Liver (tissue), 9 donors: ENCODE results near the gene DCAF8. TPM values are rescaled to one million over a fixed set of nuclear protein-coding genes. Genes with fewer than 3 reads are reported as not detected.

Experiments used
- DNase-seq: peaks from one replicate; pipeline ENCODE4 v3.0.0-alpha.2; 2017; ENCODE audit warnings: low spot score
- H3K27ac ChIP-seq, 2 donors: one replicate each; pipeline ENCODE4 v1.7.0; 2013; ENCODE audit warnings: inconsistent platforms in 2 of 2, low read length in 2 of 2, control low read depth in 1 of 2, low read depth in 1 of 2, mild to moderate bottlenecking in 1 of 2
- H3K27me3 ChIP-seq, 4 donors: one replicate each; pipeline versions ENCODE4 v1.6.1 to v1.7.0; 2013; ENCODE audit warnings: low read length in 3 of 4, inconsistent platforms in 1 of 4, mild to moderate bottlenecking in 1 of 4, moderate library complexity in 1 of 4; ENCODE audit not compliant: control insufficient read depth in 4 of 4, insufficient read depth in 4 of 4
- H3K36me3 ChIP-seq, 4 donors: one replicate each; pipeline versions ENCODE4 v1.6.1 to v1.7.0; 2013; ENCODE audit warnings: low read length in 3 of 4, mild to moderate bottlenecking in 3 of 4, low read depth in 1 of 4, moderate library complexity in 1 of 4; ENCODE audit not compliant: control insufficient read depth in 4 of 4, insufficient read depth in 3 of 4
- H3K4me1 ChIP-seq, 4 donors: one replicate each; pipeline versions ENCODE4 v1.6.1 to v1.7.0; 2013; ENCODE audit warnings: low read length in 3 of 4, mild to moderate bottlenecking in 3 of 4, moderate library complexity in 1 of 4; ENCODE audit not compliant: control insufficient read depth in 4 of 4, insufficient read depth in 4 of 4
- H3K4me3 ChIP-seq, 3 donors: one replicate each; pipeline versions ENCODE4 v1.6.1 to v1.7.0; 2013; ENCODE audit warnings: low read length in 3 of 3, control low read depth in 1 of 3, low read depth in 1 of 3, mild to moderate bottlenecking in 1 of 3
- H3K9ac ChIP-seq, 2 donors: one replicate each; pipeline ENCODE4 v1.7.0; 2013; ENCODE audit warnings: low read length in 2 of 2, mild to moderate bottlenecking in 2 of 2, moderate library complexity in 2 of 2, control low read depth in 1 of 2, low read depth in 1 of 2
- H3K9me3 ChIP-seq, 4 donors: one replicate each; pipeline versions ENCODE4 v1.6.1 to v1.7.0; 2013; ENCODE audit warnings: low read length in 3 of 4; ENCODE audit not compliant: control insufficient read depth in 4 of 4
- EGR1 ChIP-seq, 2 donors: IDR thresholded peaks; 2 replicates each; pipeline ENCODE4 v1.6.1; 2016 to 2018; ENCODE audit warnings: antibody characterized with exemption in 2 of 2, low read depth in 2 of 2
- FOXA1 ChIP-seq: IDR thresholded peaks from 2 replicates; pipeline ENCODE4 v1.6.1; 2016; ENCODE audit warnings: antibody characterized with exemption
- FOXA2 ChIP-seq: IDR thresholded peaks from 2 replicates; pipeline ENCODE4 v1.6.1; 2016; ENCODE audit warnings: antibody characterized with exemption
- GABPA ChIP-seq, 2 donors: IDR thresholded peaks in 1 of 2; conservative IDR thresholded peaks in 1 of 2; 2 replicates each; pipeline ENCODE4 v1.6.1; 2016; ENCODE audit warnings: antibody characterized with exemption in 2 of 2, mild to moderate bottlenecking in 1 of 2, moderate library complexity in 1 of 2
- JUND ChIP-seq, 2 donors: IDR thresholded peaks; 2 replicates each; pipeline ENCODE4 v1.6.1; 2016; ENCODE audit warnings: antibody characterized with exemption in 2 of 2
- NR2F2 ChIP-seq: IDR thresholded peaks from 2 replicates; pipeline ENCODE4 v1.6.1; 2016; ENCODE audit warnings: antibody characterized with exemption
- RXRA ChIP-seq, 2 donors: IDR thresholded peaks; 2 replicates each; pipeline ENCODE4 v1.6.1; 2017 to 2018; ENCODE audit warnings: antibody characterized with exemption in 2 of 2, mild to moderate bottlenecking in 1 of 2
- SP1 ChIP-seq: IDR thresholded peaks from 2 replicates; pipeline ENCODE4 v1.6.1; 2018; ENCODE audit warnings: antibody characterized with exemption, mild to moderate bottlenecking
- TAF1 ChIP-seq: conservative IDR thresholded peaks from 2 replicates; pipeline ENCODE4 v1.6.1; 2016; ENCODE audit warnings: antibody characterized with exemption, mild to moderate bottlenecking
- WGBS: extraction: QIAGEN DNeasy Blood & Tissue Kit; methylation state at CpG from one replicate; pipeline ENCODE4 v1.1.7; 2013; 5-methylcytosine and 5-hydroxymethylcytosine counted together
- polyA plus RNA-seq, 2 donors: library from polyadenylated mRNA; stranded (reverse) in 1 of 2; unstranded in 1 of 2; fragments of 200-250 nt in 1 of 2; fragments of >200 nt in 1 of 2; fragmentation: Nextera tagmentation in 1 of 2; extraction: Ambion mirVana in 1 of 2; gene quantifications; one replicate each; pipeline versions ENCODE4 v1.2.1 to v1.2.3, GENCODE V29; 2013 to 2015
- total RNA-seq, 2 donors: library from RNA; depleted of rRNA; stranded (reverse); fragments of >200 nt; gene quantifications; one replicate each; pipeline ENCODE4 v1.2.3, GENCODE V29; 2014
- TF ChIP-seq, protein P1 (sequence below): IDR thresholded peaks from 2 replicates; pipeline ENCODE4 v1.6.1; 2016; ENCODE audit warnings: antibody characterized with exemption
- TF ChIP-seq, protein P2 (sequence below): fragments of 150-350 bp; IDR thresholded peaks from 2 replicates; pipeline ENCODE4 v1.5.1; 2017; ENCODE audit warnings: improper control_type of control experiment, low read depth, low read length; ENCODE audit not compliant: missing input control
- donor health status: healthy.
- donor health status: healthy.
- donor health status: healthy.
- donor health status: healthy.
- donor health status: healthy.

Gene DCAF8
- total and polyA plus RNA-seq, 4 donors: 80.3 to 199 (median 102) TPM

DNA sequence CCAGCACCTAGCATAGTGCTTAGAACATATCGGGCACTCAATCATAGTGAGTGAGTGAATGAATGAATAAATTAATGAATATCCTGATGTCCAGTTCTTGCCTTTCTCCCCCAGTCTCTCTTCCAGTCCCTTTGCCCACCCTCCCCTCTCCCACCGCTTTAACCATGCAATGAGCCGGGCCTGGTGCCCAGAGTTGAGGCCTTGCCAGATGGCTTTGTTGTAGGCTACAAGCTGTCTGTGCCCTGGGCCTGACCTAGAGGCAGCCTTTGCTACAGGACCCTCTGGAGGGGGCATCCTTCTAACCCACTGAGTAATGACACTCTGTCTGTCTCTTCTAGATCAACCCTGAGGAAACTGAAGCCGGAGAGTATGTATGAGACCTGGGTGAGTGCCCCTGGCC is 65.1 kb downstream of the DCAF8 start:
- Histone ChIP-seq H3K4me1 (peaks cover 2 to 7% (median 5%) of the 10 kb centered on the region in 4 donors), H3K9ac (no peak overlapping the region), H3K27me3 (no peaks in the 10 kb centered on the region), H3K4me3 (no peak overlapping the region), H3K27ac (no peak overlapping the region), H3K9me3 (no peaks in the 10 kb centered on the region), H3K36me3 (no peaks in the 10 kb centered on the region)
- no peak for DNase-seq
- WGBS: 92% methylated on average over 4 of the region's 4 CpGs
- TF ChIP-seq TAF1: no peak
- no peak for TF ChIP-seq RXRA (IDR thresholded peaks at IDR 0.05)
- no peak for TF ChIP-seq JUND (IDR thresholded peaks at IDR 0.05)
- TF ChIP-seq, protein P1, sequence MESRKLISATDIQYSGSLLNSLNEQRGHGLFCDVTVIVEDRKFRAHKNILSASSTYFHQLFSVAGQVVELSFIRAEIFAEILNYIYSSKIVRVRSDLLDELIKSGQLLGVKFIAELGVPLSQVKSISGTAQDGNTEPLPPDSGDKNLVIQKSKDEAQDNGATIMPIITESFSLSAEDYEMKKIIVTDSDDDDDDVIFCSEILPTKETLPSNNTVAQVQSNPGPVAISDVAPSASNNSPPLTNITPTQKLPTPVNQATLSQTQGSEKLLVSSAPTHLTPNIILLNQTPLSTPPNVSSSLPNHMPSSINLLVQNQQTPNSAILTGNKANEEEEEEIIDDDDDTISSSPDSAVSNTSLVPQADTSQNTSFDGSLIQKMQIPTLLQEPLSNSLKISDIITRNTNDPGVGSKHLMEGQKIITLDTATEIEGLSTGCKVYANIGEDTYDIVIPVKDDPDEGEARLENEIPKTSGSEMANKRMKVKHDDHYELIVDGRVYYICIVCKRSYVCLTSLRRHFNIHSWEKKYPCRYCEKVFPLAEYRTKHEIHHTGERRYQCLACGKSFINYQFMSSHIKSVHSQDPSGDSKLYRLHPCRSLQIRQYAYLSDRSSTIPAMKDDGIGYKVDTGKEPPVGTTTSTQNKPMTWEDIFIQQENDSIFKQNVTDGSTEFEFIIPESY: no peak
- TF ChIP-seq, protein P2, sequence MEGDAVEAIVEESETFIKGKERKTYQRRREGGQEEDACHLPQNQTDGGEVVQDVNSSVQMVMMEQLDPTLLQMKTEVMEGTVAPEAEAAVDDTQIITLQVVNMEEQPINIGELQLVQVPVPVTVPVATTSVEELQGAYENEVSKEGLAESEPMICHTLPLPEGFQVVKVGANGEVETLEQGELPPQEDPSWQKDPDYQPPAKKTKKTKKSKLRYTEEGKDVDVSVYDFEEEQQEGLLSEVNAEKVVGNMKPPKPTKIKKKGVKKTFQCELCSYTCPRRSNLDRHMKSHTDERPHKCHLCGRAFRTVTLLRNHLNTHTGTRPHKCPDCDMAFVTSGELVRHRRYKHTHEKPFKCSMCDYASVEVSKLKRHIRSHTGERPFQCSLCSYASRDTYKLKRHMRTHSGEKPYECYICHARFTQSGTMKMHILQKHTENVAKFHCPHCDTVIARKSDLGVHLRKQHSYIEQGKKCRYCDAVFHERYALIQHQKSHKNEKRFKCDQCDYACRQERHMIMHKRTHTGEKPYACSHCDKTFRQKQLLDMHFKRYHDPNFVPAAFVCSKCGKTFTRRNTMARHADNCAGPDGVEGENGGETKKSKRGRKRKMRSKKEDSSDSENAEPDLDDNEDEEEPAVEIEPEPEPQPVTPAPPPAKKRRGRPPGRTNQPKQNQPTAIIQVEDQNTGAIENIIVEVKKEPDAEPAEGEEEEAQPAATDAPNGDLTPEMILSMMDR: no peak
- no peak for TF ChIP-seq GABPA (IDR thresholded peaks at IDR 0.05 in 1 of 2, conservative IDR thresholded peaks at IDR 0.05 in 1 of 2)

DNA sequence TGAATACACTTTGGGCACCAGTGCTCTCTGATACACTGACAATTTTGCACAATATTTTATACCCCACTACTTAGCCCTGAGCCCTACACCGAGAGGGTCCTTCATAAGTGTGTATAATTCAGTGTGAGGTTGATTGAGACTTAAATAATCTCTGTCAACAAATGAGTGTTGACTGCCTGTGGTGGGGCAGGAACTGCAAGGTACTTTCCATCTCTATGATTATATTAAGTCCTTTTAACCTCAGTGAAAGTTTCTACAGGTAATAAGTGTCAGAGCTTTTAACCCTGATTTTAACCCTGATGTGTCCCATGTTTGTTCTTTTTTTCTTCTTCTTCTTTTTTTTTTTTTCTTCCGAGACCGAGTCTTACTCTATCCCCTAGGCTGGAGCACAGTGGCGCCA is 66.2 kb downstream of the DCAF8 start:
- no peak for DNase-seq
- 91% methylated on average over 4 of the region's 4 CpGs for WGBS
- TF ChIP-seq, protein P1: no peak
- TF ChIP-seq EGR1 (IDR thresholded peaks at IDR 0.05; ENCODE audit: low read depth in 2 of 2): no peak
- TF ChIP-seq FOXA1: no peak
- TF ChIP-seq SP1: no peak
- no peak for TF ChIP-seq NR2F2
- no peak for TF ChIP-seq TAF1
- no peak for TF ChIP-seq FOXA2
- TF ChIP-seq, protein P2: no peak
- no peaks in the 10 kb centered on the region for H3K27me3 ChIP-seq
- peaks cover 2 to 7% (median 5%) of the 10 kb centered on the region in 4 donors for H3K4me1 ChIP-seq
- no peak overlapping the region for H3K27ac ChIP-seq
- H3K9ac ChIP-seq: no peak overlapping the region
- H3K4me3 ChIP-seq: no peak overlapping the region
- no peaks in the 10 kb centered on the region for H3K9me3 ChIP-seq
- no peaks in the 10 kb centered on the region for H3K36me3 ChIP-seq
